Activated CD4-positive, alpha-beta T cell treated with anti-CD3 and anti-CD28 coated beads, Interleukin-2, amount 10 ng/mL, durations not matched to agents 7 days and 5 days (primary cell): Measurements from ENCODE around the gene SLC50A1. TPM values are rescaled to one million over a fixed set of nuclear protein-coding genes. Genes with fewer than 3 reads are reported as not detected.

ENCODE experiments used
- CTCF ChIA-PET: fragments of 350-600 bp; sonication (Branson Sonifier 250); formaldehyde crosslinking; loops from one replicate; lab custom pipeline; 2021; ENCODE audit warnings: antibody characterized with exemption; lab: Charles Lee
- POLR2A ChIA-PET: fragments of 350-600 bp; sonication (Branson Sonifier 250); formaldehyde crosslinking; loops from one replicate; lab custom pipeline; 2021; ENCODE audit warnings: antibody characterized with exemption; lab: Charles Lee
- DNase-seq: peaks from one replicate; pipeline ENCODE4 v3.0.0-alpha.2; 2020
- H3K27ac Mint-ChIP-seq: one replicate; pipeline ENCODE4 v1.8.0; 2021; ENCODE audit warnings: mild to moderate bottlenecking, moderate library complexity, mixed read lengths
- H3K27me3 Mint-ChIP-seq: one replicate; pipeline ENCODE4 v1.8.0; 2021; ENCODE audit warnings: mixed read lengths
- H3K36me3 Mint-ChIP-seq: one replicate; pipeline ENCODE4 v1.8.0; 2021; ENCODE audit warnings: low read depth, mixed read lengths
- H3K4me1 Mint-ChIP-seq: one replicate; pipeline ENCODE4 v1.8.0; 2021; ENCODE audit warnings: mixed read lengths
- H3K4me3 Mint-ChIP-seq: one replicate; pipeline ENCODE4 v1.8.0; 2021; ENCODE audit warnings: mild to moderate bottlenecking, moderate library complexity, mixed read lengths
- H3K9me3 Mint-ChIP-seq: one replicate; pipeline ENCODE4 v1.8.0; 2021; ENCODE audit warnings: mixed read lengths
- total RNA-seq, 2 experiments: library from RNA; stranded (reverse); gene quantifications; one replicate each; pipeline ENCODE4 v1.2.3, GENCODE V29; 2021

Gene SLC50A1
- 10 to 100 TPM; 37.2 to 42.3 TPM for total RNA-seq

GRCh38 chr1:155135415-155136028 lies at the start of gene SLC50A1:
Gene SLC50A1, plus strand, starts transcription at chr1:155135852. Its CDS starts 60 bp downstream, at chr1:155135912.
- Mint-ChIP-seq H3K9me3 (no peaks in the 10 kb centered on the region), H3K27me3 (no peaks in the 10 kb centered on the region), H3K27ac (peak within 1 kb of the TSS; percentile 98), H3K4me1 (peaks cover 48% of the 10 kb centered on the region), H3K4me3 (peak within 1 kb of the TSS; percentile 98), H3K36me3 (peaks cover 23% of the 10 kb centered on the region)
- DNase-seq: peak; percentile 94
- ChIA-PET POLR2A (no interaction called here), CTCF (interaction anchor here (0.6 to 1.8 kb wide), 8 partner anchors 24 to 68 kb away, joined by 3 to 12 read pairs (median 3); partner anchors contain the start of gene KRTCAP2)

GRCh38 chr1:155086128-155086741 lies 49.4 kb upstream of the SLC50A1 start:
- peak; percentile 80 for DNase-seq
- peaks cover 4% of the 10 kb centered on the region for H3K36me3 Mint-ChIP-seq
- H3K9me3 Mint-ChIP-seq: no peaks in the 10 kb centered on the region
- peak overlapping the region; percentile 73 for H3K27ac Mint-ChIP-seq
- CTCF ChIA-PET: interaction anchor here (0.6 to 3.1 kb wide), 17 partner anchors 11 to 882 kb away, joined by 3 to 39 read pairs (median 11); partner anchors contain the start of genes ADAM15 and KRTCAP2
- H3K4me1 Mint-ChIP-seq: peaks cover 38% of the 10 kb centered on the region
- peak overlapping the region; percentile 79 for H3K4me3 Mint-ChIP-seq
- H3K27me3 Mint-ChIP-seq: peaks cover 28% of the 10 kb centered on the region
- POLR2A ChIA-PET: no interaction called here

- H3K27me3 Mint-ChIP-seq: peaks cover 22% of the 10 kb centered on the region
- H3K4me3 Mint-ChIP-seq: no peak overlapping the region
- no peaks in the 10 kb centered on the region for H3K36me3 Mint-ChIP-seq
- peaks cover 38% of the 10 kb centered on the region for H3K4me1 Mint-ChIP-seq
- POLR2A ChIA-PET: no interaction called here
- no peaks in the 10 kb centered on the region for H3K9me3 Mint-ChIP-seq
- no peak for DNase-seq
- CTCF ChIA-PET: interaction anchor here (0.6 to 3.1 kb wide), 7 partner anchors 11 to 883 kb away, joined by 3 to 39 read pairs (median 18); partner anchors contain the start of gene KRTCAP2
- no peak overlapping the region for H3K27ac Mint-ChIP-seq
Observed at GRCh38 chr1:155086856-155087535, 48.7 kb upstream of the SLC50A1 start.

- Mint-ChIP-seq H3K27me3 (peaks cover 18% of the 10 kb centered on the region), H3K36me3 (no peaks in the 10 kb centered on the region), H3K4me3 (no peak overlapping the region), H3K27ac (no peak overlapping the region), H3K4me1 (peaks cover 9% of the 10 kb centered on the region), H3K9me3 (no peaks in the 10 kb centered on the region)
- DNase-seq: peak; percentile 84
- CTCF ChIA-PET: interaction anchor here (0.5 to 4.4 kb wide), 31 partner anchors 9 to 902 kb away, joined by 3 to 67 read pairs (median 4); partner anchors contain the start of genes DPM3, EFNA3, EFNA4 and KRTCAP2
- POLR2A ChIA-PET: interaction anchor here (0.5 kb wide), 1 partner anchor 1092 kb away, joined by 4 read pairs; no protein-coding TSS in a partner anchor
Observed at GRCh38 chr1:155091071-155092051, 44.3 kb upstream of the SLC50A1 start.

- Mint-ChIP-seq H3K4me3 (no peak overlapping the region), H3K4me1 (peaks cover 8% of the 10 kb centered on the region), H3K27ac (no peak overlapping the region), H3K27me3 (peaks cover 19% of the 10 kb centered on the region), H3K36me3 (no peaks in the 10 kb centered on the region), H3K9me3 (no peaks in the 10 kb centered on the region)
- CTCF ChIA-PET: interaction anchor here (0.6 to 4.4 kb wide), 22 partner anchors 8 to 625 kb away, joined by 3 to 67 read pairs (median 5); partner anchors contain the start of genes DPM3, EFNA3, EFNA4 and KRTCAP2
- no peak for DNase-seq
- POLR2A ChIA-PET: no interaction called here
Observed at GRCh38 chr1:155092131-155092530, 43.5 kb upstream of the SLC50A1 start.

GRCh38 chr1:155092641-155093040 lies 43.0 kb upstream of the SLC50A1 start:
- Mint-ChIP-seq H3K9me3 (no peaks in the 10 kb centered on the region), H3K4me3 (no peak overlapping the region), H3K27me3 (peaks cover 19% of the 10 kb centered on the region), H3K4me1 (peaks cover 8% of the 10 kb centered on the region), H3K36me3 (no peaks in the 10 kb centered on the region), H3K27ac (no peak overlapping the region)
- POLR2A ChIA-PET: no interaction called here
- DNase-seq: no peak
- CTCF ChIA-PET: interaction anchor here (1.7 to 4.4 kb wide), 4 partner anchors 8 to 80 kb away, joined by 4 to 67 read pairs (median 16); partner anchors contain the start of gene KRTCAP2

- Mint-ChIP-seq H3K27ac (no peak overlapping the region), H3K36me3 (no peaks in the 10 kb centered on the region), H3K9me3 (no peaks in the 10 kb centered on the region), H3K4me1 (peaks cover 8% of the 10 kb centered on the region), H3K27me3 (peaks cover 19% of the 10 kb centered on the region), H3K4me3 (no peak overlapping the region)
- no peak for DNase-seq
- POLR2A ChIA-PET: no interaction called here
- CTCF ChIA-PET: interaction anchor here (0.6 kb wide), 1 partner anchor 67 kb away, joined by 5 read pairs; no protein-coding TSS in a partner anchor
Observed at GRCh38 chr1:155093911-155094621, 41.6 kb upstream of the SLC50A1 start.

- Mint-ChIP-seq H3K36me3 (no peaks in the 10 kb centered on the region), H3K4me1 (peaks cover 8% of the 10 kb centered on the region), H3K4me3 (no peak overlapping the region), H3K9me3 (no peaks in the 10 kb centered on the region), H3K27me3 (peaks cover 19% of the 10 kb centered on the region), H3K27ac (no peak overlapping the region)
- no peak for DNase-seq
- ChIA-PET POLR2A (no interaction called here), CTCF (interaction anchor here (2.1 to 2.2 kb wide), 2 partner anchors 10 to 73 kb away, joined by 8 read pairs; no protein-coding TSS in a partner anchor)
Observed at GRCh38 chr1:155094622-155094948, 41.1 kb upstream of the SLC50A1 start.

GRCh38 chr1:155099331-155099730 lies 36.3 kb upstream of the SLC50A1 start:
- Mint-ChIP-seq H3K9me3 (no peaks in the 10 kb centered on the region), H3K4me3 (no peak overlapping the region), H3K27ac (no peak overlapping the region), H3K36me3 (no peaks in the 10 kb centered on the region), H3K27me3 (peaks cover 19% of the 10 kb centered on the region), H3K4me1 (no peaks in the 10 kb centered on the region)
- ChIA-PET CTCF (interaction anchor here (2.1 to 2.4 kb wide), 2 partner anchors 8 to 74 kb away, joined by 12 to 14 read pairs; partner anchors contain the start of gene KRTCAP2), POLR2A (interaction anchor here (0.6 kb wide), 1 partner anchor 58 kb away, joined by 3 read pairs; no protein-coding TSS in a partner anchor)
- DNase-seq: no peak

GRCh38 chr1:155103325-155103724 lies 32.3 kb upstream of the SLC50A1 start:
- Mint-ChIP-seq H3K4me1 (no peaks in the 10 kb centered on the region), H3K4me3 (no peak overlapping the region), H3K36me3 (no peaks in the 10 kb centered on the region), H3K27me3 (peaks cover 3% of the 10 kb centered on the region), H3K9me3 (no peaks in the 10 kb centered on the region), H3K27ac (no peak overlapping the region)
- POLR2A ChIA-PET: no interaction called here
- DNase-seq: no peak
- CTCF ChIA-PET: interaction anchor here (0.6 to 1.5 kb wide), 3 partner anchors 12 to 117 kb away, joined by 3 to 4 read pairs (median 3); partner anchors contain the start of gene KRTCAP2
